NCI-H2029 (cell line): Measurements from ENCODE around the gene HNRNPCL2.
"Not testable (repeated sequence)": the region's sequence is repeated elsewhere in the genome, so short reads cannot be mapped to it uniquely, and the experiment has no call there.

ENCODE experiments used
- DNase-seq: peaks from one replicate; lab custom pipeline; 2025; lab: John Stamatoyannopoulos, UW

Gene HNRNPCL2

DNA sequence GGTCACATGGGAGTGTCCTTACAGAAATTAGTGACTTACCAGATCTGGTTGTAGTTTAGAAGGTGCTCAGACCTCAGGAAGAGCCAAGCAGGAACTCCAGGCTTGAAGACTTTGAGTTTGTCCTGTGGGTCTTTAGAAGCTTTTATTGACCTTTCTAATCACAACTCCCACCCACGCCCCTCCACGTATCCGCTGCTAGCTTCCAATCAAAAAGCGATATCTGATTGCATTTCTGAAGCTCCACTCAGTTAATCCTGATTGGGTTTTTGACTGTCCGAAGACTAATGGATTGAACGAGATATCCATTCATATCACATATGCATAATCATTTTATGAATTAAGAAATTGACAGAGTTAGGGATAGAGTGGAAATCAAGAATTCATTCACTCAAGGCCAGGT lies at the start of gene HNRNPCL2:
HNRNPCL2 (minus strand) TSS at position 101 of the 400 bp plus-strand sequence. CDS start 454 bp downstream, outside the sequence.
- not testable (repeated sequence) for DNase-seq

DNA sequence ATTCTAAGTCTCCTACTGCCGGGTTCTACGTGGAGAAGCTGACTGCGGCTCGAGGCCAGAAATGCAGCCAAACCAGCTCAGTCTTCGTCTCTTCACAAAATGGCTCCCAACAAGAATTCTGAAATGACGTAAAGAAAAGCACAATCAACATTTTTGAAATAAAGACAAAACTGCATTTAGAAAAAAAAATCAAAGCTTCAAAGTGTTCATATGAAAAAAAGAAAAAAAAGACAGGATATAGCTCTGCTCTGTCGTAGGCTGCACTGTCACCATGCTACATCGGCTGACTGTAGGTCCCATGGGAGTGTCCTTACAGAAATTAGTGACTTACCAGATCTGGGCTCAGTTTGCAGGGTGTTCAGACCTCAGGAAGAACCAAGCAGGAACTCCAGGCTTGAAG lies 48.9 kb upstream of the HNRNPCL2 start, which contains the start of gene HNRNPCL4:
HNRNPCL4 (minus strand) TSS at position 101 of the 400 bp plus-strand sequence. CDS start 164 bp downstream, outside the sequence.
- not testable (repeated sequence) for DNase-seq

DNA sequence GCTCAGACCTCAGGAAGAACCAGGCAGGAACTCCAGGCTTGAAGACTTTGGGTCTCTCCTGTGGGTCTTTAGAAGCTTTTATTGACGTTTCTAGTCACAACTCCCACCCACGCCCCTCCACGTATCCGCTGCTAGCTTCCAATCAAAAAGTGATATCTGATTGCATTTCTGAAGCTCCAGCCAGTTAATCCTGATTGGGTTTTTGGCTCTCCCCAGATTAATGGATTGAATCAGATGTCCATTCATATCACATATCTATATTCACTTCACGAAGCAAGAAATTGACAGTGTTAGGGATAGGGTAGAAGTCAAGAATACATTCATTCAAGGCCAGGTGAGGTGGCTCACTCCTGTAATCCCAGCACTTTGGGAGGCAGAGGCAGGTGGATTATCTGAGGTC lies 39.3 kb upstream of the HNRNPCL2 start, which contains the start of gene PRAMEF26:
PRAMEF26 (minus strand) TSS at position 101 of the 400 bp plus-strand sequence. CDS start 2,914 bp downstream, outside the sequence.
- not testable (repeated sequence) for DNase-seq

GRCh38 chr1:13070474-13070873 lies 46.2 kb downstream of the HNRNPCL2 start, which contains the start of gene PRAMEF25:
Gene PRAMEF25 (plus strand): TSS chr1:13070774. CDS start chr1:13073694, 2,920 bp downstream.
- not testable (repeated sequence) for DNase-seq
